Chondrocyte (in vitro differentiated cells): ENCODE measurements around the gene ATF6. TPM values are rescaled to one million over a fixed set of nuclear protein-coding genes. Genes with fewer than 3 reads are reported as not detected.

Source experiments
- DNase-seq: peaks from one replicate; pipeline ENCODE4 v3.0.0; 2021; ENCODE audit warnings: mixed read lengths, low spot score
- H3K27ac Mint-ChIP-seq: one replicate; pipeline ENCODE4 v1.8.0; 2021; ENCODE audit warnings: mild to moderate bottlenecking, moderate library complexity, mixed read lengths; ENCODE audit not compliant: unreplicated experiment
- H3K27me3 Mint-ChIP-seq: 2 replicates; pipeline ENCODE4 v1.8.0; 2021; ENCODE audit warnings: low read depth, mixed read lengths
- H3K36me3 Mint-ChIP-seq: 2 replicates; pipeline ENCODE4 v1.8.0; 2021; ENCODE audit warnings: low read depth, mixed read lengths
- H3K4me1 Mint-ChIP-seq: 2 replicates; pipeline ENCODE4 v1.8.0; 2021; ENCODE audit warnings: low read depth, mild to moderate bottlenecking, mixed read lengths
- H3K4me3 Mint-ChIP-seq: one replicate; pipeline ENCODE4 v1.8.0; 2021; ENCODE audit warnings: mild to moderate bottlenecking, moderate library complexity, mixed read lengths; ENCODE audit not compliant: unreplicated experiment
- H3K9me3 Mint-ChIP-seq: 2 replicates; pipeline ENCODE4 v1.8.0; 2021; ENCODE audit warnings: low read depth, mixed read lengths
- total RNA-seq: library from RNA; stranded (reverse); gene quantifications from 3 replicates; pipeline ENCODE4 v1.2.1, GENCODE V29; 2021
- TF ChIP-seq, protein P1 (sequence below): fragments of 200-600 bp; sonication (generic); IDR thresholded peaks from 2 replicates; pipeline ENCODE4 v1.5.0; 2021; ENCODE audit warnings: antibody characterized with exemption, mild to moderate bottlenecking, moderate library complexity

Gene ATF6
- total RNA-seq, 1 donor from 2014 or later, result 29.1 TPM

DNA sequence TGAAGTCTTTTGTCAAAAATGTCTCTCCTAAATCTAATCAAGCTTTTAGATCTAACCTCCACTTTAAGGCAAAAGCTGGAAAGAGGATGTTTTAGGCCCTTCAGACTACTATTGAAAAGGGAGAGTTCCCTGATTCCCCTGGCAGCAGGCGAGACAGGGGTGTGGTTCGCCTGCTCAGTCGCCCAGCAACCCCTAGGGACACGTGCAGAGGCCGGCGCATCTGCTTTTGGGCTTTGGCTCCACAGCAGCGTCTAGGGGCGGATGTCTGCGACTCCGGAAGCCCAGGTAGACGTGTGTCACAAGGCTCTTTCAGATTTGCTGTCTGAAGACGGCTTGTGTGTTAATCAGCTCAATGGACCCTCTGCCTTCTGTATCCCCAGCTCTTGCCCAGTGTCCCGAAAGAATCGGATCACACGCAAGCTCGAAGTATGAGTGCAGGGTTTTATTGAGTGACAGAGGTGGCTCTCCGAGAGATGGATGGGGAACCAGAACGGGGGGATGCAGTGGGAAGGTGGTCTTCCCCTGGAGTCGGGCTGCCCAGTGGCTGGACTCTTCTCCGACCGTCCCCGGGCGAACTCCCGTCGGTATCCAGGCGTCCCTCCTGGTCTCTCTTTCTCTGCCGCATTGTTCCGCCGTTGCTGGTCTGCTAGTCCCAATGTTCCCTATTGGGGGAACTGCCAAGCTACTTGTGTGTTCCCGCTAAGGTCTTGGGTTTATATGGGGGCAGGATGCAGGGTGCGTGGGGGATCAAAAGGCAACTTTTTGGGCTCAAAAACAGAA, 212.1 kb downstream of the ATF6 start:
- H3K36me3 Mint-ChIP-seq, result peaks cover 7% of the 10 kb centered on the region
- no peaks in the 10 kb centered on the region for H3K27me3 Mint-ChIP-seq
- no peak overlapping the region for H3K27ac Mint-ChIP-seq
- H3K4me1 Mint-ChIP-seq, result peaks cover 10% of the 10 kb centered on the region
- no peaks in the 10 kb centered on the region for H3K9me3 Mint-ChIP-seq
- H3K4me3 Mint-ChIP-seq, result no peak overlapping the region
- no peak for DNase-seq
- TF ChIP-seq, protein P1, sequence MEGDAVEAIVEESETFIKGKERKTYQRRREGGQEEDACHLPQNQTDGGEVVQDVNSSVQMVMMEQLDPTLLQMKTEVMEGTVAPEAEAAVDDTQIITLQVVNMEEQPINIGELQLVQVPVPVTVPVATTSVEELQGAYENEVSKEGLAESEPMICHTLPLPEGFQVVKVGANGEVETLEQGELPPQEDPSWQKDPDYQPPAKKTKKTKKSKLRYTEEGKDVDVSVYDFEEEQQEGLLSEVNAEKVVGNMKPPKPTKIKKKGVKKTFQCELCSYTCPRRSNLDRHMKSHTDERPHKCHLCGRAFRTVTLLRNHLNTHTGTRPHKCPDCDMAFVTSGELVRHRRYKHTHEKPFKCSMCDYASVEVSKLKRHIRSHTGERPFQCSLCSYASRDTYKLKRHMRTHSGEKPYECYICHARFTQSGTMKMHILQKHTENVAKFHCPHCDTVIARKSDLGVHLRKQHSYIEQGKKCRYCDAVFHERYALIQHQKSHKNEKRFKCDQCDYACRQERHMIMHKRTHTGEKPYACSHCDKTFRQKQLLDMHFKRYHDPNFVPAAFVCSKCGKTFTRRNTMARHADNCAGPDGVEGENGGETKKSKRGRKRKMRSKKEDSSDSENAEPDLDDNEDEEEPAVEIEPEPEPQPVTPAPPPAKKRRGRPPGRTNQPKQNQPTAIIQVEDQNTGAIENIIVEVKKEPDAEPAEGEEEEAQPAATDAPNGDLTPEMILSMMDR, result no peak

DNA sequence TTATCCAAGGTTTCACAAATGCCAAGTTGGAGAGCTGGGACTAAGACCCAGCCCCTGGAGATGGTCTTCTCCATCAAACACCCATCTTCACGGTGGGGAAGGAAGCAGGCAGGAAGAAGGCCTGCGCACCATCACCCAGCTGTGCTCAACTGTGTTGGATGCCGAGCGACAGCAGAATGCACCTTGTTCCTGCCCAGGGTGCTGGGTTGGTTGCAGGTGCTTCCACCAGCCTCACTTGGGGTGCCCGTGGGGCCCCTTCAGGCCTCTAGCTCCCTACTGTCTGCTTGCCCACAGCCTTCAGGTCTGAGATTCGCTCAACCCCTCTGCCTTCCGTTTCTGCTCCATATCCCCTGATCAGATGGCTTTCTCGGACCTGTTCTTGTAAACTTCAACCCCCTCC, 215.0 kb downstream of the ATF6 start:
- H3K9me3 Mint-ChIP-seq, result no peaks in the 10 kb centered on the region
- no peaks in the 10 kb centered on the region for H3K27me3 Mint-ChIP-seq
- H3K27ac Mint-ChIP-seq, result no peak overlapping the region
- H3K36me3 Mint-ChIP-seq, result peaks cover 26% of the 10 kb centered on the region
- no peak for DNase-seq
- TF ChIP-seq, protein P1, result no peak
- no peaks in the 10 kb centered on the region for H3K4me1 Mint-ChIP-seq
- H3K4me3 Mint-ChIP-seq, result no peak overlapping the region

DNA sequence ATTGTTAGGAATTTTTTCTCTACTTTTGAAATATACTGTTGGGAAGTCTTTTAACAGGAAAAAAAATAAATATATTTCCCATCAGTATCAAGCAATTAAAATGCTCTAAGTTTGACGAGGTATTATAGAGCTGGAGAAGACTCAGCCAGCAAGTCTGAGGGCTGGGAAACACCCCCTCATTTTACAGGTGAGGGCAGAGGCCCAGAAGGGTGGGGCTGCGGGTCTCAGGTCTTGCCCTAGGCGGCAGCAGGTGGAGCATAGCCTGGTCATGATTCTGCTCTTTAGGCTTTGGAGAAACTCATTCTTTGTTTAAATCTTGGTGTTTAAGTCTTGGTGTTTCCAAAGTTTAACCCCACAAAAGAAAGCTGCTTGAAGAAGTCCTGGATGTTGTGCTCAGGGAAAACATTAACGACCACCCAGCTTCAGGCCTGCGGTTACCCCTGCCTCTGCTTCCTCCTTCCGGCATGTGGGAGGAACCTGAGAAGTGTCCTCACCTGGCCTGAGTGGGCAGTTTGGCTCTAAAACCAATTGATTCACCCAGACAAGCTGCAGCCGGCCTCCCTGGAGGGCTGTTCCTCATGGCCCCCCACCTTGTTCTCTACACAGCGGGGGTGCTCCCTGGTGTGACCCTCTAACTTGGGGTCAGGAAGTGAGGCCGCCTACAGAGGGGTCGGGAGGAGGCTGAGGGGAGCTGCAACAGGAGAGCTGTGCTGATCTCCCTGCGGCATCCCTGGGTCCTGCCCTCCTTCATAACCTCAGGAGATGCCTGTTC, 215.8 kb downstream of the ATF6 start:
- H3K36me3 Mint-ChIP-seq, result peaks cover 27% of the 10 kb centered on the region
- no peak for DNase-seq
- no peak overlapping the region for H3K27ac Mint-ChIP-seq
- TF ChIP-seq, protein P1, result no peak
- no peaks in the 10 kb centered on the region for H3K4me1 Mint-ChIP-seq
- no peak overlapping the region for H3K4me3 Mint-ChIP-seq
- H3K27me3 Mint-ChIP-seq, result no peaks in the 10 kb centered on the region
- H3K9me3 Mint-ChIP-seq, result no peaks in the 10 kb centered on the region

DNA sequence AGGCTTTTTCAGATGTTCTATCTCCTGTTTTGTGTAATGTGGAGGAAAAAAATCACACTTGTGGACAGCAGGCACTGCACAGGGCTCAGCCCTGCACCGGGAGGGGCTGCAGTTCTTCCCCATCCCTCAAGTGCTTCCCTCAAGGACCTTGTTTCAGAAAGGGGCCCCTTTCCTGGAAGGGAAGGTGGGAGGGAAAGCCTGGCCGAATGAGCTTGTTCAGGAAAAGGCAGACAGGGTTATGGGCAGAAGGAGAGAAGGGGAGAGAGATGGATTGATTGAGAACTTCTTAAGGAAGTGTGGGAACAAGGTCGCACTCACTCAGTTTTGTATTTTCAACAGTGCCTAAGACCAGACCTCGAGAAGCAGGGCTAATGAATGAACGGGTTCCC, 216.4 kb downstream of the ATF6 start:
- no peak overlapping the region for H3K4me3 Mint-ChIP-seq
- TF ChIP-seq, protein P1, result no peak
- no peak for DNase-seq

DNA sequence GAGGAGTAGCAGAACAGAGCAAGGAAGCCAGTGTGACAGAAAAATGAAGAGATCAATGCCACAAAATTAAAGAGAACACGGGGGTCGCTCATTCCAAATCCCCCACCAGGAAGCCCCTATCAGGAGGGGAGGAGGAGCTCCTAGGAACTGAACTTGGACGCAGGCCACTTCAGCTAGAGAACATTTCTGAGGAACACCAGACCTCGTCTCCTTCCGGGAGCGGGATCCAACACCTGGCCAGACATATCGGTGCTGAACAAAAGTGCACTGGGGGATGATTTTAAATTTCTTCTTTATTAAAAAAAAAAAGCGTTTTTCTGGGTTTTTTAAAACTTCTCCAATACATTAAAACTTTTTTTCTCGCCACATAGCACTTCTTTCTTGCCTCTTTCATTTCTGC, 216.8 kb downstream of the ATF6 start:
- TF ChIP-seq, protein P1, result no peak
- DNase-seq, result no peak
- Mint-ChIP-seq H3K9me3 (peaks cover 8% of the 10 kb centered on the region), H3K4me1 (no peaks in the 10 kb centered on the region), H3K4me3 (no peak overlapping the region), H3K27ac (no peak overlapping the region), H3K27me3 (no peaks in the 10 kb centered on the region), H3K36me3 (peaks cover 37% of the 10 kb centered on the region)

More for the DNA sequence above, 216.4 kb downstream of the ATF6 start:
- Mint-ChIP-seq H3K4me1 (no peaks in the 10 kb centered on the region), H3K9me3 (peaks cover 5% of the 10 kb centered on the region), H3K36me3 (peaks cover 33% of the 10 kb centered on the region), H3K27me3 (no peaks in the 10 kb centered on the region), H3K27ac (no peak overlapping the region)
